HG03439 (cell line): ENCODE measurements around the gene GSTA3.
"Not testable (repeated sequence)": the region's sequence is repeated elsewhere in the genome, so short reads cannot be mapped to it uniquely, and the experiment has no call there.

Source experiments
- ATAC-seq: cut with Tn5 transposase; IDR thresholded peaks from one replicate; pipeline ENCODE4 v1.9.1; 2021; ENCODE audit warnings: mild to moderate bottlenecking, moderate library complexity; ENCODE audit not compliant: unreplicated experiment

Gene GSTA3

DNA sequence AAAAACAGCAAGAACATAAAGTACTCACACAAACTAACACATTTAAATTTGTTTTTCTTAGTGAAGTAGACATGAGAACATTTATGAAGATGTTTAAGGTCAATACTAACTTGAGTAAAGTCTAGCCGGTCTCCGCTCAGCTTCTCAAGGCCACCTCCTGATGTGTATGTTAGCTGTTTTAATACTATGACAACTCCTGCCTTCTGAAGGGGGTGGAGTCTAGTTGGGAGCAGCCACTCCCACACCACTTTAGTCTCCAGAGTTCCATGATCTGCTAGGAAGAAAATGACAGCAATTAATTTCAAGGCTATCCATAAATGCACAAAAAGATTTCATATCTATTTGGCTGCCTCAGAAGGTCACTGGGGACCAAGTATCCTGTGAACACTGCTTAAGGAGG lies at the start of gene GSTA3:
GSTA3 (minus strand) TSS at position 168 of the 400 bp plus-strand sequence. CDS start 3,864 bp downstream, outside the sequence.
- no peak for ATAC-seq

DNA sequence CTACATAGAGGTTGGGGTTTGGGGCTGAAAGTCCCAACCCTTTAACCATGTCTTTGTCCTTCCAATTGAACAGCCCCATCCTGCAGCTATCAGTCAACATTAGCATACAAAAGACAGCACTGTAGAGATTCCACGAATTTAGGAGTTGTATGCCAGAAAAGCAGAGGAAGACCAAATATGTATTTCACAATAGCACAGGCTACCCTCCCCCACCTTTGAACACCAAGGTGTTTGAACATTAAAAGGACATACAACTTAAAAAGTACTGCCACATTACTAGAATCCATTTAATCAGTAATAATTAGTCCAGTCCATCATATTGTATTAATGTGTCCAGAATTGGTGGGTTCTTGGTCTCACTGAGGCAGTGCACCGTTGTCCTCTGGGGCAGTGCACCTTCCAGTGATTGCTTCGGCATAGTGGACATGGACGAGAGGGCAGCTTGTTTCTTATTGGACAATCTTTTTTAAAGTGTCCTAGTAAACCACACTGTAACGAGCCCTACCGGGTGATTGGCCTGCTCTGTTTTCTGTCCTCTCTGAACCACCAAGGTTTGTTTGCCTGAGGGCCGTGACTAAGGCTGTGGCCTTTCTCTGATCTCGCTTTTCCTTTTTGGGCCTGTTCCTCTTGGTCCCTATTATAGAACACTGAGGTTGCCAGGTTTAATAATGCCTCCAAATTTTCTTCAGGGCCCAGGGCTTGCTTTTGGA lies 49.2 kb upstream of the GSTA3 start:
- no peak for ATAC-seq

DNA sequence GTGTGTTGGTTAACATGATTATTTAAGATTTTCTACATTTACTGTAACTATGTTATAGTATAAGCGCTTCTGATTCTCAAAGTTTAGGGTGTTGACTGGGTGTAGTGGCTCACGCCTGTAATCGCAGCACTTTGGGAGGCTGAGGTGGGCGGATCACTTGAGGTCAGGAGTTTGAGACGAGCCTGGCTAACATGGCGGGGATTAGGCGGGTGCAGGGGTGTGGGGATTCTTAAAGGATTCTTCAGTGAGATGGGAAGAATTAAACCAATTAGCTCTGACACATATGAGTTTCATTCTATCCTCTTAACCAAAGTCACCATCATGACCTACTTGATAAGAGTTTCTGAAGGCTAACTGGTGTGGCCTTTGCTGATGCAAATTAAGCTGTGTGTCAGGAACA lies 46.4 kb upstream of the GSTA3 start:
- no peak for ATAC-seq

DNA sequence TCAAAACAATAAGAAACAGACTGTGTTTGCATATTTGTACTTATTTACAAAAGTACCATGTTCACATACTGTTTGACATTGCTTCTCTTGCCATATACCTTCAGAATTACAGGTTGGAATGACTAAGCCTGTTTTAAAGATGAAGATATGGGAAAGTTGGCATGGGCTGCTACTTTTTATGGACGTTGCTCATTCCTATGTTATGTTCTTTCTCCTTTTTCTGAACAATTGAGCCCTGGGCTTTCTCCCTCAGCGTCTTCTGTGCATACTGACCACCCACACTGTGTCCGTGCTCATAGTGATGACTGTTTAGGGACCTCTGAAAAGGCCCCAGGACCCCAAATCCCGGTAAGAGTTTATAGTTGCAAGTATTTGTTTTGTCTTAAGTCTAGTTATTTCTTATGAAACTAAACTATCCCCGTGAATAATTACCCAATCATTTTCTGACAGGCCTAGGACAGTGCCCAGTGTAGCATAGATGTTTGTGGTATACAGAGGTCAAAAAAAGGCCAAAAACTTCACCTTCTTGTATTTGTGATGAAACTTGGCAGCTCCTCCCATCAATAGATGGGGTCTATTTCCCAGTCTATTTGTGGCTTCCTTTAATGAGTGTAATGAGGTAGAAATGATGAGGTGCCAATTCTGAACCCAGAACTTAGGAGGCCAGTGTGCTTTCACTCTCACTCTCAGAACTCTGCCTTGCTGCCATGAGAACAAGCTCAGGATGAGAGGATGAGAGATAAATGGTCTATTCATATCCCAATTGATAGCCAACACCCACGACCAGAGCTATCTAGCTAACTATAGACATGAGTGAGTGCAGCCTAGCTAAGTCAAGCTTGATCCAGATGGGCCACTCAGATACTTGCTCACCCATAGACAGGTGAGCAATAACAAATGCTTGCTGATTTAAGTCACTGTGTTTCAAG lies 44.7 kb upstream of the GSTA3 start:
- ATAC-seq: no peak

DNA sequence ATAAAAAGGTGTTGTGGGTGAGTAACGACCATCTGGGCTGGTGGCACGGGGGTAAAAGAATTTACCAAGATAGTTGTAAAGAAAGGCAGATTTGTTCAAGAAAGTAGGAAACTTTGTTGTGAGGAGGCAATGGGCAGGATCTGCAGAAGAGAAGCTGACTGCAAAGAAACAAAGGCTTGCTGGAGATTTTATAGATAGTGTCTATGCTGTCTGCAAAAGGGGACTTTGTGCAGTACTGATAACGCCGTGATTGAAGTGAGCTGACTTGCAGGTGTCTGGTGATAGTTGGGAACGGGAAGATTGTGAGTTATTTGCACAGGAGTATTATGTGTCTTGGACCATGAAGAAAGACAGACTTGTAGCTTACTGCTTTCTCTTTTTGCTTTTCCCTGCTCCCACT lies 36.8 kb upstream of the GSTA3 start:
- ATAC-seq: no peak

DNA sequence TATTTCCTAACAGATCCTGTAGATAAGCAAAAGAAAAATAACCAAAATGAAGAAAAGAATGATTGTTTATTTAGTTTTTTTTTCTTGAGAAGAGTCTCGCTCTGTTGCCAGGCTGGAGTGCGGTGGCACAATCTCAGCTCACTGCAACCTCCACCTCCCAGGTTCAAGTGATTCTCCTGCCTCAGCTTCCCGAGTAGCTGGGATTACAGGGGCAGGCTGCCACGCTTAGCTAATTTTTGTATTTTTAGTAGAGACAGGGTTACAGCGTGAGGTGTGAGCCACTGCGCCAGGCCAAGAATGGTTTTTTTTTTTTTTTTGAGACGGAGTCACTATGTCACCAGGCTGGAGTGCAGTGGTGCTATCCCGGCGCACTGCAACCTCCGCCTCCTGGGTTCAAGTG lies 33.3 kb upstream of the GSTA3 start:
- ATAC-seq: not testable (repeated sequence)

DNA sequence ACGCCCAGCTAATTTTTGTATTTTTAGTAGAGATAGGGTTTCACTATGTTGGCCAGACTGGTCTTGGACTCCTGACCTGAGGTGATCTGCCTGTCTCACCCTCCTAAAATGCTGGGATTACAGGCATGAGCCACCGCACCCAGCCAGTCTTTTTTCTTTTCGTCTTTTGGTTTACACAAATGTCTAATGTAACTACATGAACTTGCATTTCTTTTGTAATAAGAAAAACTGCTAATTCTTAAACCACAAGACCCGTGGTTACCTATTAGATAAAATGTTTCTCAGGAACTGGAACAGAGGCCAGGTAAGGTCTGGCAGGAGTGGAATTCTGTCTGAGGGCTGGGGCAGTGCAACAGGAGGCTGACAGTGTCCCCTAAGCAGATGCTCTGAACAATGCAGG lies 32.7 kb upstream of the GSTA3 start:
- ATAC-seq: no peak

DNA sequence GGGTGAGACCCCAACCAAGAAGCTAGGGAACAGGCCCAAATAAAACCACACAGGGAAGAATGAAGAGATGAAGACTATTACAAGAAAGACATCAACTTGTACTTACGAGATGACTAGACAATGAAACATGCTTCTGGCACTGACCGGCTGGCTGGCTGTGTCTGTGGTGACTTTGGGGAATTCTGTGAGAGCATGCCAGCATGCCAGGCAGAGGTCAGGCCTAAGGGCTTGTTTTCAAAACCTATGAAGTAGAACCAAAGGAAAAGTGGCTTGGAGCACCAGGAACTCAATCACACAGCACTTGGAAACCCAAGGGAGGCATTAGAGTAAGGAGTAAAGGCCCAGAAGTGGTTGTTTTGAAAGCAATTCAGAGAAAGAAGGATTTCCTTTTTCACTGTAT lies 28.4 kb upstream of the GSTA3 start:
- ATAC-seq: no peak

DNA sequence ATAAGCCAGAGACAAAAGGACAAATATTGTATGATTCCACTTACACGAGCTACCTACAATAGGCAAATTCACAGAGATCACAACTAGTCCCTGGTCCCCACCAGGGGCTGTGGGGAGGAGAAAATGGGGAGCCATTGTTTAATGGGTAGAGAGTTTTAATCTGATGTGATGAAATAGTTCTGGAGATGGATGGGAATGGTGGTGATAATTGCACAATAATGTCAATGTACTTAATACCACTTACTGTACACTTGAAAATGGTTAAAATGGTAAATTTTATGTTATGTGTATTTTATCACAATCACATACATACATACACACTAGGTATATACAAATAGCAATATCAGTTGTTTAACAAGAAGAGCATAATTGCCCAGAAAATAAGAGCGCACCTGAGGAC lies 24.3 kb upstream of the GSTA3 start:
- ATAC-seq: no peak

DNA sequence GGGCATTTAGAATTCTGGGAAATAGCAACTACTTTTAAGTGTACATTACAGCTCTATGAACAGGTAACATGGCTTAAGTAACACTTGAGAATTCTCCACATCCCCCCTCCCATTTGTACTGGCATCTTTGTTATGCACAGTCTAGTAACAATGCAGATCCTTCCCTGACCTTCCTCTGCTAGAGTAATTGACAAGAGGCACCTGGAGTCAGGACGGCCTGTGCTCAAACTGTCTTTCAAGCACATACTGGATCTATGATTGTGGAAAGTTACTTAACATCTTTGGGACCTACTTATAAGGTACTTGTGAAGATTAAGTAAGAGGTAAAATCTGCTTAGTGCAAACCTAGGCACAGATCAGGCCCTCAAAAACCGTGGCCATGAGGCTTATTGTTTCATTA lies 21.9 kb upstream of the GSTA3 start:
- ATAC-seq: no peak

DNA sequence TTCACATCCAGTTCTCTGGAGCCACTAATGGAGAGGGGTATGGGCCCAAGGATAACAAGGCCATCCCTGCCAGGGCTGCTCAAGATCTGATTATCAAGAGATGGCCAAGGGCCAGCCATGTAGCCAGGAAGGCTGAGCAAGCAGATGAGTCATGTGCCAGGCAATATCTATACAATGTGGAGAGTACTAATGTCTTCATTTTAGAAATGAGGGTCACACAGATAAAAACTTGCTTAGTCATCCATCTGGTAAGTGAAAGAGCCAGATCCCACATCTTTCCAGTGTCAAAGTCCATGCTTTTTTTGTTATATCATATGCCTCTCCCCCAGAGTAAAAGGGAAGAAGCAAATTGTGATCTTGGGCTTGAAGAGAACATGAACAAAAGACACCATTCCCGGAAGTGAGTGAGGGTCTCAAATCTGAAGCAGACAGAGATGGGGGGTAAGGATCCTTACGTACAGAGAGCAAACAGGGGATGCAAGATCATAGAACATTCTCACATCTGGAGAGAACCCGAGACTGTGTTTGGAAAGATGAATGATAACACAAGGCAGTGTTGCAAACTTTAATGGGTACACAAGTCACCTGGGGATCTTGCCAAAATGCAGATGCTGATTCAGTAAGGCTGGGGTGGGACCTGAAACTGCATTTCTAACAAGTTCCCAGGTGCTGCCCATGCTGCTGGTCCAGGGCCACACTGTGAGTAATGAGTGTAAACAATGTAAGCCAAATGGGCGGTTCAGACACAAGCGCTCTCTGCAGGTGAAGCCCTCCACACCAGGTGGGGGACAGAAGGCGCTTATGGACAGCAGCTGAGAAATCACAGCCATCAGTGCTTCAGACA lies 20.0 kb upstream of the GSTA3 start:
- no peak for ATAC-seq

DNA sequence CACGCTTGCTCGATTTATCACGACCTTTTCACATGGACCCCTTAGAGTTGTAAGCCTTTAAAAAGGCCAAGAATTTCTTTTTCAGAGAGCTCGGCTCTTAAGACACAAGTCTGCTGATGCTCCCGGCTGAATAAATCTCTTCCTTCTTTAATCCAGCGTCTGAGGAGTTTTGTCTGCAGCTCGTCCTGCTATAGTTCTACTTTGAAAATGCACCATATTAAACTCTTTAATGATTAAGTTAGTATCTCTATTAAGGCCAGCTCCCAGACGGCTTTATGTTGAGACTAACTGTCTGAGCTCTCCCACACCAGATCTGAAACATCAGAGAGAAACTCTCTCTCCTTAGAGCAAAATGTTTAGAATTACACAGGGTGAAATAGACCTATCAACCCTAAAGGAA lies 18.0 kb upstream of the GSTA3 start:
- ATAC-seq: no peak

DNA sequence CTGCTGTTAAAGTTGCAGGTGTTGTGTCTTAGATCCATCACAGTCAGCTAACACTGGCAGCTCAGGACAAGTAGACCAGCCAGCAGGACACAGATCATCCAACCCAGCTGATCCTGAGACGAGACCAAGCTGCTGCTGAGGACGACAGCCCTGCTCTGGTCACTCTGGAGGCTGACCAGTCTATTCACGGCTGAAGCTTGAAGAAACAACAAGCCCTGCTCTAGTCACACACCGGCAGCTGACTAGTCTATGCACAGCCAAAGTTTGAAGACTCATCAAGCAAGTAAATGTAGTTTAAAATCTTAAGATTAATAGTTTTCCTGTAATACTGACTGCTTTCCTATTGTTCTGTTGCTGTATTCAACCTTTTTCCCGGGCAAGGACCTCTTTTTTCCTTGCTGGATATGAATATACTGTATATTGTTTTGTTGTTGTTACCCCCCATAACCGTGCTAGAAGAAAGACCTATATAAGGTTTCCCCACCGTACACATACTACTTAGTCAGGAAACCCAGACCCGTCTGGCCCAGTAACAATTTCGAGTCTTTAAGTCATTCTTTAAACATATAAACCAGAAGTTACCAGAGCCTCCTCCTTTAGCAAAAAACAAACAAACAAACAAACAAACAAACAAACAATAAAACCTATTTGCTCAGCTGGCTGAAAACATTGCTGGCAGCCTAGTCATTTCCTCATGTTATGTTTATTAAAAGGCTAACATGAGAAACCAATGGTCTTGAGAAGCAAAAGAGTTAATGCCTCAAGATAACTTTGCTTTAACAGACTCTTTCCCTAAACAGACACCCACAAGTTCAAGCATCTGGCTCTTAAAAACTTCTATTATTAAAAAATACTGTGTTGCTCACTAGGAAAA lies 16.7 kb upstream of the GSTA3 start:
- ATAC-seq: no peak

DNA sequence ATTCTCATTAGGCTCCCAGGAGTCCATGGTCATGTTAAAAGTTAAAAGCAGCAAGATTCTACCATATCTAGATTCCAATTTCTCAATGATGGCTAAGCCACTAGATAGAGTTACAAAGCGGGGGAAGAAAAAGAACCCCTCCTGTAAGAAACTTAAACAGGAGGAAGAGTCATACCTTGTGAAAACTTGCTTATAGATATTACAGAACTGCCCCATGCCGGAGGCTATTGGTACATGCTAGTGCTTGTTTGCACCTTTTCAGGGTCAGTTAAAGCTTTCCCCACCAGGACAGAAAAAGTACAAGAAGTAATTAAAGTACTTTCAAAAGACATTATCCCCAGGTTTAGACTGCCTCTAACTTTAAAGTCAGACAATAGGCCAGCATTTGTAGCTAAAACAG lies 15.5 kb upstream of the GSTA3 start:
- ATAC-seq: no peak

DNA sequence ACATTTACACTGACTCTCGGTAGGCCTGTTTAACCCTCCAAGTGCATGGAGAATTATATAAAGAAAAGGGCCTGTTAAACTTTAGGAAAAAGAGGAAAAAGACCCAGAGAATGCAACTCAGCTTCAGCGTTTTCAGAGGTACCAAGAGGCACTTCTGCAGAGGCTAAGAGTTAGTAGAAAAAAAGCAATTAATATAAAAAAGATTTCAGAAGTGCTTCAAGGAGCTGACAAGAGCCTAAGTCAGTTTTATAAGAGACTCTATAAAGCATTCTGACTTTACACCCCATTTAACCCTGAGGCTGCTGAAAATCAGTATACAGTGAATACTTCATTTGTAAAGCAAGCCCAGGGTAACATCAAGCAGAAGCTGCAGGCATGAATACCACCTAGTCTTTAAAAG lies 14.2 kb upstream of the GSTA3 start:
- not testable (repeated sequence) for ATAC-seq

DNA sequence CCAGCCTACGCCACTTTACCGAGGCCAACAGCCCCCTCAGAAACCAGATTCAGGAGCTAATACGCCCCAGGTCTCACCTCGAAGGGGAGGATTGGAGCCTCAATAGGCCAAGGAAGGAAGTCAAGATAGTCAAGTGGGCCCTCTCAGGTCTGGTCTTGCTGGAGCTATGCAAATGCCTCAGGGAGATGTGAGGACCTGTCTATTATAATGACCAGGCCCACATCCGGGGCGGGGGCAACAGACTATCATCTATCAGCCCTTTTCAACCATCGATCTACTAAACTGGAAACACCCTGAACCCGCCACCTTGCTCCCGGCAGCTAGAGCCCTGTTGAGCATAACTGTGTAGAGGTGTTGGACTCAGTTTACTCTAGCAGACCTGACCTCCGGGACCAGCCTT lies 12.7 kb upstream of the GSTA3 start:
- ATAC-seq: no peak

DNA sequence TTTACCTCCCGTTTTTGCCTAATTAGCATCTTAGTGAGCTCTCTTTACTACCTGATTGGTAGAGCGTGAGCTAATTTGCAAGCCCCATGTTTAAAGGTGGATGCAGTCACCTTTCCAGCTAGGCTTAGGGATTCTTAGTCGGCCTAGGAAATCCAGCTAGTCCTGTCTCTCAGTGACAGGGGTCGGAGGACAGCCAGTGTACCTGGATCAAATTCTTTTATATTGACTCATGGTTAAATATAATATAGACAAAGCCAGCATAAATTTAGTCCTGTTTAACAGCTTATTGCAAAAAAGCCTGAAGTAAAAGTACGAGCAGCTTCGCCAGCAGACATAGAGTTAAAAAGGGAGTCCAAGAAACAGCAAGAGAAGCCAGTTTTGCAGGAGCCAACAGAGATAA lies 12.2 kb upstream of the GSTA3 start:
- ATAC-seq: no peak

DNA sequence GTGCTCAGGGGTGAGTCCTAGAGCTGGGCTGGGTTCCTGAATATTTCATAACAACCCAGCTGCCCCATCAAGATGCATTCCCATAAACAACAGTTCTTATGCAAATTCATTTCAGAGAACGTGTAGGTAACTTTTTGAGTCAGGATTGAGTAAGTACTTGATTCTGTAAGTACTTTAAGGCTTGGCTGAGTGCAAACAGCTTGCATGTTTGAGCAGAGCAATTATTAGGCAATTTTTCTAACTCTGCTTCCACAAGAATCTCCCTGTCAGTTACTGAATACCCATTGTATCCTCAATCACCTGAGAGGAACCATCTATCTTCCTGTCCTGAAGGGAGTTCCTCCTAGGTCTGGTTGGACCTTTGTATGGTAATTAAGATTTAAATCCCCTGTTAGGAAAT lies 10.0 kb upstream of the GSTA3 start:
- not testable (repeated sequence) for ATAC-seq

DNA sequence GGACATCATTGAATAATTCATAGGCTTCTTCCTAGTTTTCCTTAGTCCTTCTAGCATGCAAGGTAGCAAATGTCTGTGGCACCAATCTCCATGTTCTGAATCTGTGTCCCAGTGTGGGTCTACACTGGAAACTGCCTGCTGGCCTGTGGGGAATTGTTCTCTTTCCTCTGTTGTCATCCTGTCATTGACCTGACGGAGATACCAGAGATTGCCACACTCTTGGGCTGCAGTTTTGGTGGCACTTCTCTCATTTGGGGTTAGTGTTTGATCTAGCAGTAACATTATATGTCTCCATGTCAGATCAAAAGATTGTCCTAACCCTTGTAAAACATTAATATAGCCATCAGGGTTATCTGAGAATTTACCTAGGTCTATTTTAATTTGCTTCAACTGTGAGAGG lies 9.3 kb upstream of the GSTA3 start:
- not testable (repeated sequence) for ATAC-seq

DNA sequence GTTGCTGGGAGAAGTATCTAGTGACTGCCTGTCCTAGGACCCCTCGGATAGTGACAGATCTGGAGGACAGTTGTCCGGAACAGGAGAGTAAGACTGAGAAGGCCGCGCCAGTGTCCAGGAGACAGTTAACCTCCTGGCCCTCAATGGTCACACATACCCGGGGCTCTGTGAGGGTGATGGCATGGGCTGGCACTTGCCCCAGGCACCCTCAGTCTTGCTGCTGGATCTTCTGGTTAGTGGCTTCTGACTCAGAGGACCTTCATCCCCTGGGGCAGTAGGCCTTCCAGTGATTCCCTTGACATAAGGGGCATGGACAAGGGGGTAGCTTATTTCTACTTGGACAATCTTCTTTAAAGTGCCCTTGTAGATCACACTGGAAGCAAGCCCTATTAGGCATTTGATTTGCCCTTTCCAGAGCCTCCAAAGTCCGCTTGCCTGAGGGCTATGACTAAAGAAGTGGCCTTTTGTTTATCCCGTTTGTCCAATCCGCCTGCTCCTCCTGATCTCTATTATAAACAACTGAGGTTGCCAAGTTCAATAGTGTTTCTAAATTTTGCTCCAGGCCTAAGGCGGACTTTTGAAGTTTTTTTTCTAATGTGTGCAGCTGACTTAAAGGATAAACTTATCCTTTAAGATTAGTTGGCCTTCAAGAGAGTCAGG lies 8.7 kb upstream of the GSTA3 start:
- ATAC-seq: not testable (repeated sequence)
